ENCODE measurements around the gene SPINT3. TPM values are rescaled to one million over a fixed set of nuclear protein-coding genes. Genes with fewer than 3 reads are reported as not detected.

SPINT3 gene
- total RNA-seq = not detected in 2 replicates
- long read RNA-seq = 0 reads

- Mint-ChIP-seq H3K36me3 (ENCODE audit: unreplicated experiment) (no peaks in the 10 kb centered on the region), H3K27ac (ENCODE audit: unreplicated experiment) (no peak within 1 kb of the TSS), H3K4me3 (ENCODE audit: unreplicated experiment) (no peak within 1 kb of the TSS), H3K4me1 (ENCODE audit: unreplicated experiment) (no peaks in the 10 kb centered on the region), H3K27me3 (ENCODE audit: unreplicated experiment) (peaks cover 7% of the 10 kb centered on the region), H3K9me3 (ENCODE audit: unreplicated experiment) (no peaks in the 10 kb centered on the region)
- TF ChIP-seq, protein P1, sequence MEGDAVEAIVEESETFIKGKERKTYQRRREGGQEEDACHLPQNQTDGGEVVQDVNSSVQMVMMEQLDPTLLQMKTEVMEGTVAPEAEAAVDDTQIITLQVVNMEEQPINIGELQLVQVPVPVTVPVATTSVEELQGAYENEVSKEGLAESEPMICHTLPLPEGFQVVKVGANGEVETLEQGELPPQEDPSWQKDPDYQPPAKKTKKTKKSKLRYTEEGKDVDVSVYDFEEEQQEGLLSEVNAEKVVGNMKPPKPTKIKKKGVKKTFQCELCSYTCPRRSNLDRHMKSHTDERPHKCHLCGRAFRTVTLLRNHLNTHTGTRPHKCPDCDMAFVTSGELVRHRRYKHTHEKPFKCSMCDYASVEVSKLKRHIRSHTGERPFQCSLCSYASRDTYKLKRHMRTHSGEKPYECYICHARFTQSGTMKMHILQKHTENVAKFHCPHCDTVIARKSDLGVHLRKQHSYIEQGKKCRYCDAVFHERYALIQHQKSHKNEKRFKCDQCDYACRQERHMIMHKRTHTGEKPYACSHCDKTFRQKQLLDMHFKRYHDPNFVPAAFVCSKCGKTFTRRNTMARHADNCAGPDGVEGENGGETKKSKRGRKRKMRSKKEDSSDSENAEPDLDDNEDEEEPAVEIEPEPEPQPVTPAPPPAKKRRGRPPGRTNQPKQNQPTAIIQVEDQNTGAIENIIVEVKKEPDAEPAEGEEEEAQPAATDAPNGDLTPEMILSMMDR (IDR thresholded peaks at IDR 0.05) = no peak
- no peak for DNase-seq (ENCODE audit: extremely low spot score, unreplicated experiment)
Measured at GRCh38 chr20:45515147-45515913, at the start of gene SPINT3. SPINT3 (minus strand) TSS chr20:45515622; CDS start chr20:45515608, 14 bp downstream.

DNA sequence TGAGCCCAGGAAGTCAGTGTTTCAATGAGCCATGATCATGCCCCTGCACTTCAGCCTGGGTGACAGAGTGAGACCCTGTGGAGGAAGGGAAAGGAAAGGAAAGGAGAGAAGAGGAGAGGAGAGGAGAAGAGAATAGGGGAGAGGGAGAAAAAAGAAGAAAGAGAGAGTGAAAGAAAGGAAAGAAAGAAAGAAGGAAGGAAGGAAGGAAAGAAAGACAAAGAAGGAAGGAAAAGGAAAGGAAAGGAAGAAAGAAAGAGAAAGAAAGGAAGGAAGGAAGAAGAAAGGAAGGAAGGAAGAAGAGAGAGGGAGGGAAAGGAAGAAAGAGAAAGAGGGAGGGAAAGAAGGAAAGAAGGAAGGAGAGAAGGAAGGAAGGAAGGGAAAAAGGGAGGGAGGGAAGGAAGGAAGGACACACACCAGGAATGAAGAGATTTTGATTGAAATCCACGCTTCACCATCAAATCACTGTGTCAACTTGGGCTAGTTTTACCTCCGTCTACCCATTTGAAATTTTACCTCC is 49.4 kb upstream of the SPINT3 start:
- Mint-ChIP-seq H3K4me3 (ENCODE audit: unreplicated experiment) (no peak overlapping the region), H3K4me1 (ENCODE audit: unreplicated experiment) (no peaks in the 10 kb centered on the region), H3K27me3 (ENCODE audit: unreplicated experiment) (no peaks in the 10 kb centered on the region), H3K27ac (ENCODE audit: unreplicated experiment) (no peak overlapping the region), H3K36me3 (ENCODE audit: unreplicated experiment) (no peaks in the 10 kb centered on the region), H3K9me3 (ENCODE audit: unreplicated experiment) (no peaks in the 10 kb centered on the region)
- TF ChIP-seq, protein P1 (IDR thresholded peaks at IDR 0.05) = no peak
- no peak for DNase-seq (ENCODE audit: extremely low spot score, unreplicated experiment)

- DNase-seq (ENCODE audit: extremely low spot score, unreplicated experiment) = no peak
- Mint-ChIP-seq H3K4me3 (ENCODE audit: unreplicated experiment) (no peak overlapping the region), H3K36me3 (ENCODE audit: unreplicated experiment) (no peaks in the 10 kb centered on the region), H3K27ac (ENCODE audit: unreplicated experiment) (no peak overlapping the region), H3K4me1 (ENCODE audit: unreplicated experiment) (no peaks in the 10 kb centered on the region), H3K27me3 (ENCODE audit: unreplicated experiment) (no peaks in the 10 kb centered on the region), H3K9me3 (ENCODE audit: unreplicated experiment) (peaks cover 3% of the 10 kb centered on the region)
- TF ChIP-seq, protein P1 (IDR thresholded peaks at IDR 0.05) = no peak
Measured at GRCh38 chr20:45555198-45555597, 39.8 kb upstream of the SPINT3 start.

GRCh38 chr20:45552456-45552855 is 37.0 kb upstream of the SPINT3 start:
- TF ChIP-seq, protein P1 (IDR thresholded peaks at IDR 0.05) = no peak

GRCh38 chr20:45550765-45551164 is 35.3 kb upstream of the SPINT3 start:
- DNase-seq (ENCODE audit: extremely low spot score, unreplicated experiment) = no peak

More at GRCh38 chr20:45552456-45552855, 37.0 kb upstream of the SPINT3 start:
- Mint-ChIP-seq H3K36me3 (ENCODE audit: unreplicated experiment) (no peaks in the 10 kb centered on the region), H3K27ac (ENCODE audit: unreplicated experiment) (no peak overlapping the region), H3K4me3 (ENCODE audit: unreplicated experiment) (no peak overlapping the region), H3K4me1 (ENCODE audit: unreplicated experiment) (no peaks in the 10 kb centered on the region), H3K27me3 (ENCODE audit: unreplicated experiment) (peaks cover 3% of the 10 kb centered on the region), H3K9me3 (ENCODE audit: unreplicated experiment) (peaks cover 3% of the 10 kb centered on the region)
- DNase-seq (ENCODE audit: extremely low spot score, unreplicated experiment) = no peak

More at GRCh38 chr20:45550765-45551164, 35.3 kb upstream of the SPINT3 start:
- peaks cover 6% of the 10 kb centered on the region for H3K27me3 Mint-ChIP-seq (ENCODE audit: unreplicated experiment)
- no peak overlapping the region for H3K27ac Mint-ChIP-seq (ENCODE audit: unreplicated experiment)
- H3K9me3 Mint-ChIP-seq (ENCODE audit: unreplicated experiment) = peaks cover 3% of the 10 kb centered on the region
- H3K4me1 Mint-ChIP-seq (ENCODE audit: unreplicated experiment) = no peaks in the 10 kb centered on the region
- H3K36me3 Mint-ChIP-seq (ENCODE audit: unreplicated experiment) = no peaks in the 10 kb centered on the region
- H3K4me3 Mint-ChIP-seq (ENCODE audit: unreplicated experiment) = no peak overlapping the region
- TF ChIP-seq, protein P1 (IDR thresholded peaks at IDR 0.05) = no peak
